GM12878 (cell line): Measurements from ENCODE around the gene EEF1G. TPM values are rescaled to one million over a fixed set of nuclear protein-coding genes. Genes with fewer than 3 reads are reported as not detected.

Source experiments
- ATAC-seq: fragments of 200-7000 bp; cut with Tn5 transposase; 3 replicates; pipeline ENCODE4 v1.9.1; 2020; ENCODE audit warnings: mild to moderate bottlenecking, moderate library complexity
- BruUV-seq: library from RNA; stranded (reverse); fragments of 400-500 nt; replicated peaks from 2 replicates; lab custom pipeline; 2021; lab: Mats Ljungman, UMichigan
- CTCF ChIA-PET: fragments of 300-600 bp; sonication (Branson Sonifier 250); formaldehyde crosslinking; extraction: SDS; loops from one replicate; lab custom pipeline; 2021; ENCODE audit warnings: inconsistent platforms; lab: Yijun Ruan, JAX
- POLR2A ChIA-PET: fragments of 350-600 bp; formaldehyde crosslinking; extraction: SDS; loops from one replicate; lab custom pipeline; 2021; ENCODE audit warnings: inconsistent platforms; lab: Charles Lee
- RAD21 ChIA-PET: fragments of 300-600 bp; sonication (Branson Sonifier 250); formaldehyde crosslinking; loops from one replicate; lab custom pipeline; 2023; ENCODE audit warnings: antibody characterized with exemption; ENCODE audit not compliant: unreplicated experiment; lab: Charles Lee
- SMC1A ChIA-PET: fragments of 300-600 bp; sonication (Branson Sonifier 250); formaldehyde crosslinking; loops from one replicate; lab custom pipeline; 2023; ENCODE audit not compliant: unreplicated experiment, uncharacterized antibody; lab: Charles Lee
- DNase-seq: peaks from one replicate; pipeline ENCODE4 v3.0.0-alpha.2; 2011; ENCODE audit warnings: low read depth, low spot score
- FAIRE-seq: peaks from 3 replicates; lab custom pipeline; 2011; peaks lifted over from hg19 to GRCh38; lab: Jason Lieb, UNC
- H2AFZ ChIP-seq: 2 replicates; pipeline ENCODE4 v1.6.0; 2011; ENCODE audit warnings: low read depth, low read length, control low read depth; ENCODE audit not compliant: control insufficient read depth
- H3K27ac ChIP-seq: 2 replicates; pipeline ENCODE4 v1.5.1; 2011; ENCODE audit warnings: control low read depth; ENCODE audit not compliant: control insufficient read depth, insufficient read depth
- H3K27me3 ChIP-seq, 2 experiments: replicated peaks in 1 of 2; 2 replicates each; pipeline versions ENCODE4 v1.6.0 to v1.6.1; 2011; ENCODE audit warnings: low read length in 1 of 2; ENCODE audit not compliant: control insufficient read depth in 2 of 2, insufficient read depth in 2 of 2
- H3K36me3 ChIP-seq, 2 experiments: 2 replicates each; pipeline ENCODE4 v1.5.1; 2011; ENCODE audit warnings: low read length in 1 of 2; ENCODE audit not compliant: control insufficient read depth in 2 of 2, insufficient read depth in 2 of 2
- H3K4me1 ChIP-seq: 2 replicates; pipeline ENCODE4 v1.6.1; 2011; ENCODE audit warnings: mild to moderate bottlenecking, low read length, moderate library complexity, mixed read lengths; ENCODE audit not compliant: control insufficient read depth, insufficient read depth
- H3K4me2 ChIP-seq: 2 replicates; pipeline ENCODE4 v1.6.0; 2011; ENCODE audit warnings: control low read depth; ENCODE audit not compliant: control insufficient read depth, insufficient read depth
- H3K4me3 ChIP-seq: fragments of 200-600 bp; sonication (generic); 2 replicates; pipeline ENCODE4 v1.5.1; 2016
- H3K79me2 ChIP-seq: 2 replicates; pipeline ENCODE4 v1.6.0; 2011; ENCODE audit warnings: low read length; ENCODE audit not compliant: control insufficient read depth, insufficient read depth
- H3K9ac ChIP-seq: 2 replicates; pipeline ENCODE4 v1.8.0; 2011; ENCODE audit warnings: low read length, control low read depth, mixed read lengths; ENCODE audit not compliant: control insufficient read depth, insufficient read depth
- H3K9me3 ChIP-seq: replicated peaks from 3 replicates; pipeline ENCODE4 v1.5.1; 2011; ENCODE audit warnings: mild to moderate bottlenecking, low read length; ENCODE audit not compliant: control insufficient read depth, insufficient read depth
- H4K20me1 ChIP-seq: 2 replicates; pipeline ENCODE4 v1.6.0; 2011; ENCODE audit not compliant: control insufficient read depth, insufficient read depth
- POLR2AphosphoS5 ChIP-seq: IDR thresholded peaks from 2 replicates; pipeline ENCODE4 v1.6.1; 2011; ENCODE audit warnings: mild to moderate bottlenecking, low read length, inconsistent platforms
- WGBS: methylation state at CpG from one replicate; pipeline ENCODE4 v1.1.6; 2016; ENCODE audit warnings: low lambda C conversion rate; ENCODE audit not compliant: insufficient replicate concordance, insufficient coverage; ENCODE audit errors: missing lambda C conversion rate; 5-methylcytosine and 5-hydroxymethylcytosine counted together
- in situ Hi-C: fragments of 300-500 bp; cut with MboI; formaldehyde crosslinking; loops from 9 replicates; pipeline ENCODE4 v1.14.3; 2018; ENCODE audit warnings: mixed read lengths
- intact Hi-C: fragments of 100-400 bp; cut with micrococcal nuclease; formaldehyde crosslinking; loops from one replicate; pipeline ENCODE4 v1.14.2; 2022; ENCODE audit not compliant: unreplicated experiment
- polyA plus RNA-seq, 11 experiments: library from polyadenylated mRNA; depleted of rRNA in 4 of 11; unstranded in 6 of 11; stranded (reverse) in 5 of 11; fragments of >200 nt; fragmentation: Nextera tagmentation in 4 of 11; fragmentation: Illumina TruSeq in 1 of 11; extraction: Ambion mirVana in 4 of 11; extraction: Trizol in 1 of 11; gene quantifications; 1 replicate in 1 of 11; 2 replicates in 10 of 11; pipeline versions ENCODE4 v1.2.1 to v1.2.3, GENCODE V29; 2011 to 2016; ENCODE audit warnings: inconsistent platforms in 2 of 11, missing spikeins in 2 of 11, low read depth in 1 of 11
- total RNA-seq, 4 experiments: library from RNA; depleted of rRNA in 3 of 4; stranded (reverse); fragments of >200 nt in 3 of 4; fragmentation: Illumina TruSeq in 1 of 4; extraction: Trizol in 1 of 4; gene quantifications; 2 replicates each; pipeline versions ENCODE4 v1.2.1 to v1.2.3, GENCODE V29; 2013 to 2021
- TF ChIP-seq, protein P1 (sequence below): IDR thresholded peaks from 2 replicates; pipeline ENCODE4 v1.6.1; 2012; ENCODE audit warnings: low read depth, low read length, improper control_type of control experiment

EEF1G gene
- total and polyA plus RNA-seq, 10 of the 15 experiments (the other 5 are each of a cell fraction or from before 2014, with no cell fraction given): 850 to 2,739 (median 2,277) TPM

DNA sequence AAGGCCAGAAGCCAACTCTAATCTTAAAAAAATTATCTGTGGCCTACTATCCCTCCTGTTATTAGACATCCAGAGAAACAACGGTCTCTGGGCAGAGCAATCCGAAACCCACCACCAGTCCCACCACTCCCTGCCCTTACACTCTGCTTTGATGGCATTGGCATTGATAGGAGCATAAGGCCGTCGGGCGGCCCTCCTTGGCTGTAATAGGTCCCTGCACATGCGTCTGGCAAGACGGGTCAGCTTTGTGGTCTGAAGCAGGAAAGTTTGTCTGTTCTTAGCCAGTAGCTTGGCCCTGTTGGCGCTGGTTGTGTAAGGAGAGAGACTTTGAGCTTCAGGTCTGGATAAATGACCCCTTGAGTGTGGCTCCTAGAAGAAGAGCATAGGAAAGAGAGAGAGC lies 21.4 kb upstream of the EEF1G start:
- H3K36me3 ChIP-seq: peaks cover 37 to 54% of the 10 kb centered on the region in 2 experiments
- H3K27ac ChIP-seq: no peak overlapping the region
- no peak overlapping the region for H3K4me2 ChIP-seq
- no peak overlapping the region for H3K4me3 ChIP-seq
- intact Hi-C loops: loop anchor here (10.0 kb wide), 1 partner anchor 240 kb away; the partner anchor contains the start of genes STX5, TEX54 and WDR74
- ChIA-PET POLR2A (interaction anchor here (1.1 kb wide), 1 partner anchor 72 kb away, joined by 3 read pairs; no protein-coding TSS in a partner anchor), RAD21 (interaction anchor here (1.2 to 1.5 kb wide), 2 partner anchors 16 to 27 kb away, joined by 3 to 4 read pairs; partner anchors contain the start of gene B3GAT3), CTCF (interaction anchor here (0.9 to 5.5 kb wide), 5 partner anchors 26 to 99 kb away, joined by 3 to 48 read pairs (median 4); no protein-coding TSS in a partner anchor), SMC1A (interaction anchor here (1.4 to 2.9 kb wide), 3 partner anchors 26 to 176 kb away, joined by 3 to 11 read pairs (median 7); partner anchors contain the start of genes B3GAT3 and TAF6L)
- DNase-seq (no peak), FAIRE-seq (no peak), ATAC-seq (no peak)
- H3K9me3 ChIP-seq: no peaks in the 10 kb centered on the region
- peaks cover 38% of the 10 kb centered on the region for H3K79me2 ChIP-seq
- 0 out of 2 replicates have a peak, but pooled peaks have one; percentile 38 for TF ChIP-seq POLR2AphosphoS5
- TF ChIP-seq, protein P1, sequence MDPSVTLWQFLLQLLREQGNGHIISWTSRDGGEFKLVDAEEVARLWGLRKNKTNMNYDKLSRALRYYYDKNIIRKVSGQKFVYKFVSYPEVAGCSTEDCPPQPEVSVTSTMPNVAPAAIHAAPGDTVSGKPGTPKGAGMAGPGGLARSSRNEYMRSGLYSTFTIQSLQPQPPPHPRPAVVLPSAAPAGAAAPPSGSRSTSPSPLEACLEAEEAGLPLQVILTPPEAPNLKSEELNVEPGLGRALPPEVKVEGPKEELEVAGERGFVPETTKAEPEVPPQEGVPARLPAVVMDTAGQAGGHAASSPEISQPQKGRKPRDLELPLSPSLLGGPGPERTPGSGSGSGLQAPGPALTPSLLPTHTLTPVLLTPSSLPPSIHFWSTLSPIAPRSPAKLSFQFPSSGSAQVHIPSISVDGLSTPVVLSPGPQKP: no peak
- no peaks in the 10 kb centered on the region; the same call in 1 of the 2 replicates for H4K20me1 ChIP-seq
- no peak overlapping the region for H3K9ac ChIP-seq
- in situ Hi-C loops: no loop called here
- H2AFZ ChIP-seq: no peak overlapping the region
- 96% methylated on average over 8 of the region's 8 CpGs for WGBS
- no peaks in the 10 kb centered on the region for H3K27me3 ChIP-seq
- peaks cover 26% of the 10 kb centered on the region for H3K4me1 ChIP-seq
- no TSS peak for BruUV-seq
